Endothelial cell of umbilical vein (primary cell): ENCODE data around the gene JAKMIP1. TPM values are rescaled to one million over a fixed set of nuclear protein-coding genes. Genes with fewer than 3 reads are reported as not detected.

Source experiments
- BruUV-seq: library from RNA; stranded (reverse); fragments of 400-500 nt; replicated peaks from 2 replicates; lab custom pipeline; 2021; lab: Mats Ljungman, UMichigan
- CTCF ChIA-PET: fragments of 300-600, 350-600 bp; sonication (Branson Sonifier 250); formaldehyde crosslinking; loops from one replicate; lab custom pipeline; 2021; ENCODE audit warnings: antibody characterized with exemption, inconsistent platforms; lab: Charles Lee
- POLR2A ChIA-PET: fragments of 300-600, 350-600 bp; sonication (Branson Sonifier 250); formaldehyde crosslinking; loops from one replicate; lab custom pipeline; 2021; ENCODE audit warnings: antibody characterized with exemption, inconsistent platforms; lab: Charles Lee
- DNase-seq: peaks from one replicate; pipeline ENCODE4 v3.0.0-alpha.2; 2011; ENCODE audit warnings: low read depth, low spot score
- FAIRE-seq: peaks from 2 replicates; lab custom pipeline; 2011; peaks lifted over from hg19 to GRCh38; lab: Jason Lieb, UNC
- H2AFZ ChIP-seq: 2 replicates; pipeline ENCODE4 v1.6.0; 2012; ENCODE audit warnings: low read depth, low read length, control low read depth, inconsistent platforms
- H3K27ac ChIP-seq: 2 replicates; pipeline ENCODE4 v1.5.1; 2011; ENCODE audit warnings: low read depth, mild to moderate bottlenecking, control low read depth, low read length, moderate library complexity; ENCODE audit not compliant: insufficient read depth
- H3K27me3 ChIP-seq, 2 experiments: 2 replicates each; pipeline versions ENCODE4 v1.6.0 to v1.6.1; 2011; ENCODE audit warnings: low read length in 2 of 2, mixed read lengths in 1 of 2; ENCODE audit not compliant: control insufficient read depth in 2 of 2, insufficient read depth in 2 of 2
- H3K36me3 ChIP-seq, 2 experiments: 2 replicates in 1 of 2; 3 replicates in 1 of 2; pipeline ENCODE4 v1.5.1; 2011; ENCODE audit warnings: low read length in 2 of 2, mild to moderate bottlenecking in 1 of 2, moderate library complexity in 1 of 2; ENCODE audit not compliant: control insufficient read depth in 2 of 2, insufficient read depth in 2 of 2; ENCODE audit errors: extremely low read depth in 1 of 2
- H3K4me1 ChIP-seq: 3 replicates; pipeline ENCODE4 v1.5.1; 2011; ENCODE audit warnings: mild to moderate bottlenecking, low read length; ENCODE audit not compliant: control insufficient read depth, insufficient read depth; ENCODE audit errors: extremely low read depth
- H3K4me2 ChIP-seq: 2 replicates; pipeline ENCODE4 v1.6.1; 2011; ENCODE audit warnings: low read length, control low read depth, mixed read lengths; ENCODE audit not compliant: insufficient read depth
- H3K4me3 ChIP-seq, 3 experiments: fragments of 200-600 bp in 1 of 3; sonication (generic), shearing (Covaris generic) in 1 of 3; replicated peaks in 1 of 3; 2 replicates each; pipeline ENCODE4 v1.5.1; 2011 to 2016; ENCODE audit warnings: control low read depth in 3 of 3, low read length in 3 of 3, mild to moderate bottlenecking in 2 of 3, inconsistent platforms in 1 of 3, low read depth in 1 of 3, moderate library complexity in 1 of 3; ENCODE audit not compliant: insufficient read depth in 1 of 3
- H3K79me2 ChIP-seq: 2 replicates; pipeline ENCODE4 v1.6.0; 2012; ENCODE audit warnings: low read length, inconsistent platforms; ENCODE audit not compliant: control insufficient read depth, insufficient read depth
- H3K9ac ChIP-seq: replicated peaks from 2 replicates; pipeline ENCODE3; 2011; ENCODE audit warnings: low read length, control low read depth; ENCODE audit not compliant: insufficient read depth; ENCODE audit errors: extremely low read depth
- H3K9me1 ChIP-seq: replicated peaks from 3 replicates; pipeline ENCODE4 v1.6.0; 2011; ENCODE audit warnings: mild to moderate bottlenecking, low read length; ENCODE audit not compliant: control insufficient read depth, insufficient read depth; ENCODE audit errors: extremely low read depth
- H3K9me3 ChIP-seq: replicated peaks from 2 replicates; pipeline ENCODE4 v1.5.1; 2012; ENCODE audit warnings: low read length, inconsistent platforms; ENCODE audit not compliant: control insufficient read depth, insufficient read depth
- H4K20me1 ChIP-seq: replicated peaks from 2 replicates; pipeline ENCODE3; 2011; ENCODE audit warnings: mild to moderate bottlenecking, low read length; ENCODE audit not compliant: control insufficient read depth, insufficient read depth; ENCODE audit errors: extremely low read depth
- CTCF ChIP-seq, 2 donors: IDR thresholded peaks; 1 replicate in 1 of 2; 2 replicates in 1 of 2; pipeline ENCODE4 v1.5.1; 2011; ENCODE audit warnings: low read length in 2 of 2, mild to moderate bottlenecking in 2 of 2, moderate library complexity in 2 of 2, control low read depth in 1 of 2, inconsistent platforms in 1 of 2, low read depth in 1 of 2; ENCODE audit not compliant: insufficient read depth in 1 of 2; ENCODE audit errors: extremely low read depth in 1 of 2
- EZH2 ChIP-seq: IDR thresholded peaks from 2 replicates; pipeline ENCODE4 v1.6.1; 2012; ENCODE audit warnings: borderline replicate concordance, low read depth, mild to moderate bottlenecking, moderate library complexity, low read length, inconsistent platforms; ENCODE audit not compliant: severe bottlenecking
- FOS ChIP-seq: IDR thresholded peaks from 2 replicates; pipeline ENCODE4 v1.6.1; 2011; ENCODE audit warnings: mild to moderate bottlenecking, low read length, moderate library complexity, borderline replicate concordance; ENCODE audit not compliant: insufficient read depth
- GATA2 ChIP-seq: IDR thresholded peaks from 2 replicates; pipeline ENCODE4 v1.7.0; 2011; ENCODE audit warnings: low read depth, mild to moderate bottlenecking, moderate library complexity, mixed read lengths, low read length; ENCODE audit not compliant: insufficient read length, insufficient read depth
- JUN ChIP-seq: IDR thresholded peaks from 2 replicates; pipeline ENCODE4 v1.6.1; 2011; ENCODE audit warnings: borderline replicate concordance, low read depth; ENCODE audit not compliant: insufficient read length, insufficient read depth
- MAX ChIP-seq: IDR thresholded peaks from 2 replicates; pipeline ENCODE4 v1.6.1; 2011; ENCODE audit not compliant: insufficient read depth, insufficient read length
- MYC ChIP-seq: IDR thresholded peaks from one replicate; pipeline ENCODE4 v1.6.1; 2011; ENCODE audit warnings: mild to moderate bottlenecking, low read depth, low read length
- POLR2AphosphoS5 ChIP-seq: IDR thresholded peaks from 2 replicates; pipeline ENCODE4 v1.6.1; 2012; ENCODE audit warnings: low read depth, mild to moderate bottlenecking, control low read depth, low read length, moderate library complexity; ENCODE audit not compliant: insufficient read depth
- dilution Hi-C: fragments of 300-500 bp; cut with MboI; formaldehyde crosslinking; loops from one replicate; pipeline ENCODE4 v1.15.0; 2019; ENCODE audit warnings: low sequenced_read_pairs; ENCODE audit not compliant: extremely low pct_ligation_motif_present
- intact Hi-C: fragments of 100-400 bp; cut with micrococcal nuclease; formaldehyde crosslinking; loops from one replicate; pipeline ENCODE4 v1.10.0; 2022
- polyA plus RNA-seq, 4 experiments: library from polyadenylated mRNA; depleted of rRNA in 3 of 4; stranded (reverse) in 3 of 4; unstranded in 1 of 4; fragments of >200 nt; gene quantifications; 2 replicates each; pipeline versions ENCODE4 v1.2.1 to v1.2.3, GENCODE V29; 2011 to 2012; ENCODE audit warnings: missing spikeins in 1 of 4
- total RNA-seq: library from RNA; stranded (reverse); gene quantifications from 2 replicates; pipeline ENCODE4 v1.2.3, GENCODE V29; 2021

The JAKMIP1 gene
- total and polyA plus RNA-seq, 2 donors (not counting 3 experiments of a cell fraction or from before 2014, with no cell fraction given), result not detected

- Histone ChIP-seq H3K9ac (no peak overlapping the region), H3K9me1 (no peaks in the 10 kb centered on the region), H3K4me2 (no peak overlapping the region), H3K9me3 (no peaks in the 10 kb centered on the region), H3K27me3 (peaks cover 14 to 25% of the 10 kb centered on the region in 2 experiments), H3K27ac (no peak overlapping the region), H2AFZ (no peak overlapping the region), H3K4me1 (peaks cover 3% of the 10 kb centered on the region), H3K4me3 (no peak overlapping the region), H3K36me3 (no peaks in the 10 kb centered on the region), H4K20me1 (no peaks in the 10 kb centered on the region), H3K79me2 (no peaks in the 10 kb centered on the region)
- intact Hi-C loops, result no loop called here
- ChIA-PET CTCF (interaction anchor here (1.6 kb wide), 1 partner anchor 126 kb away, joined by 4 read pairs; no protein-coding TSS in a partner anchor), POLR2A (no interaction called here)
- no peak for TF ChIP-seq CTCF (IDR thresholded peaks at IDR 0.05; ENCODE audit: extremely low read depth in 1 of 2, insufficient read depth in 1 of 2, low read depth in 1 of 2, low read length in 2 of 2)
- no peak for TF ChIP-seq JUN
- TF ChIP-seq FOS, result no peak
- no peak for TF ChIP-seq GATA2
- no peak for TF ChIP-seq POLR2AphosphoS5
- no peak for TF ChIP-seq MYC
- no peak for TF ChIP-seq MAX
- TF ChIP-seq EZH2, result no peak
- no TSS peak for BruUV-seq
- DNase-seq (no peak), FAIRE-seq (no peak)
- dilution Hi-C loops, result no loop called here
Measured at GRCh38 chr4:6201580-6202091, 1.3 kb upstream of the JAKMIP1 start.
